ENCODE results near the gene PTPRD. TPM values are rescaled to one million over a fixed set of nuclear protein-coding genes. Genes with fewer than 3 reads are reported as not detected.

Gene PTPRD
- total RNA-seq, 1 donor, result 26.3 TPM

GRCh38 chr9:9730174-9730573, 882.6 kb downstream of the PTPRD start:
- DNase-seq (ENCODE audit: low read depth), result no peak
- no peak overlapping the region for H3K4me3 ChIP-seq (ENCODE audit: low read depth, low read length)
- TF ChIP-seq CTCF (IDR thresholded peaks at IDR 0.05; ENCODE audit: insufficient read depth, low read depth, low read length), result no peak

GRCh38 chr9:9729082-9729481, 883.7 kb downstream of the PTPRD start:
- DNase-seq (ENCODE audit: low read depth), result no peak
- no peak overlapping the region for H3K4me3 ChIP-seq (ENCODE audit: low read depth, low read length)
- no peak for TF ChIP-seq CTCF (IDR thresholded peaks at IDR 0.05; ENCODE audit: insufficient read depth, low read depth, low read length)

- no peak overlapping the region for H3K4me3 ChIP-seq (ENCODE audit: low read depth, low read length)
- DNase-seq (ENCODE audit: low read depth), result no peak
- no peak for TF ChIP-seq CTCF (IDR thresholded peaks at IDR 0.05; ENCODE audit: insufficient read depth, low read depth, low read length)
Observed at GRCh38 chr9:9719373-9720112, 893.3 kb downstream of the PTPRD start.

- no peak for DNase-seq (ENCODE audit: low read depth)
- H3K4me3 ChIP-seq (ENCODE audit: low read depth, low read length), result no peak overlapping the region
- TF ChIP-seq CTCF (IDR thresholded peaks at IDR 0.05; ENCODE audit: insufficient read depth, low read depth, low read length), result no peak
Observed at GRCh38 chr9:9718691-9719090, 894.1 kb downstream of the PTPRD start.

GRCh38 chr9:9679433-9679832, 933.4 kb downstream of the PTPRD start:
- no peak for TF ChIP-seq CTCF (IDR thresholded peaks at IDR 0.05; ENCODE audit: insufficient read depth, low read depth, low read length)
- no peak overlapping the region for H3K4me3 ChIP-seq (ENCODE audit: low read depth, low read length)
- DNase-seq (ENCODE audit: low read depth), result no peak

- no peak for TF ChIP-seq CTCF (IDR thresholded peaks at IDR 0.05; ENCODE audit: insufficient read depth, low read depth, low read length)
- DNase-seq (ENCODE audit: low read depth), result no peak
- no peak overlapping the region for H3K4me3 ChIP-seq (ENCODE audit: low read depth, low read length)
Observed at GRCh38 chr9:9674461-9674860, 938.3 kb downstream of the PTPRD start.

GRCh38 chr9:9670454-9670853, 942.3 kb downstream of the PTPRD start:
- no peak overlapping the region for H3K4me3 ChIP-seq (ENCODE audit: low read depth, low read length)
- TF ChIP-seq CTCF (IDR thresholded peaks at IDR 0.05; ENCODE audit: insufficient read depth, low read depth, low read length), result no peak
- no peak for DNase-seq (ENCODE audit: low read depth)

All from fibroblast of villous mesenchyme (primary cell).